GM19468 (cell line): Measurements from ENCODE around the gene ADAMTSL3.
"Not testable (repeated sequence)": the region's sequence is repeated elsewhere in the genome, so short reads cannot be mapped to it uniquely, and the experiment has no call there.

Experiments
- ATAC-seq: cut with Tn5 transposase; IDR thresholded peaks from one replicate; pipeline ENCODE4 v1.9.1; 2021; ENCODE audit warnings: mild to moderate bottlenecking, moderate library complexity, moderate number of reproducible peaks; ENCODE audit not compliant: unreplicated experiment; ENCODE audit errors: extremely low read depth

ADAMTSL3 gene

DNA sequence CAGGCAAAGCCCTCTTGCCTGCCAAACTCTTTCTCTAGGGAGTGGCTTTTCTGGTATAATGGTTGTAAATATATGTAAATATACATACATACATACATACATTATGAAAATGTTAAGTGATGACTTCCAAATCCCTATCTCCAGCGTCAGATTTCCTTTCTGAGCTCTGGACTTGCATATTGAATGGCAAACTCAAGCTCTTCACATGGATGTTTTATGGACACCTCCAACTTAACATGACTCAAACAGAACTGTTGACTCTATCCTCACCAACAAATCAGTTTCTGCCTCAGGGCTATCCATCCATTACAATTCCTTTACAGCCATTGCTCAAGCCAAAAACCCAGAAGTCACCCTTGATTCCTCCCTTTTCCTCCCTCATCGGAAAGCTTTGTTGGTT lies 45.1 kb downstream of the ADAMTSL3 start:
- ATAC-seq: no peak

DNA sequence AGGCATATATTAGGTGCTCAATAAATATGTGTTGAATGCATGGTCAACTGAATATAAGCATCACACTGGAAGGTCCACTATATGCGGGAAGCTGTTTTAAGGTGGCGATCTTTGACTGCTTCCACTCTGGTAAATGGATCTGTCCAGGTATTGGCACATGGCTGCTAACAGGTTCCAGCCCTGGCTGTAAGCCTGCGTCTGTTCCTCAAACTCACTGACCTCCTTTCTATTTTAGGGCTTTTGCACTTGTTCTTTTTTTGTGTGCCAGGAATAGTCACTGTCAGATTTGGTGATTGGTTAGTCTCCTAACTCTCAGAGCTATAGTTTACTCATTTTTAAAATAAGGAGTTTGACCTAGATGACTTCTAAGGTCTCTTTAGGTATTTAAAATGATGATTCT lies 46.2 kb downstream of the ADAMTSL3 start:
- ATAC-seq: no peak

DNA sequence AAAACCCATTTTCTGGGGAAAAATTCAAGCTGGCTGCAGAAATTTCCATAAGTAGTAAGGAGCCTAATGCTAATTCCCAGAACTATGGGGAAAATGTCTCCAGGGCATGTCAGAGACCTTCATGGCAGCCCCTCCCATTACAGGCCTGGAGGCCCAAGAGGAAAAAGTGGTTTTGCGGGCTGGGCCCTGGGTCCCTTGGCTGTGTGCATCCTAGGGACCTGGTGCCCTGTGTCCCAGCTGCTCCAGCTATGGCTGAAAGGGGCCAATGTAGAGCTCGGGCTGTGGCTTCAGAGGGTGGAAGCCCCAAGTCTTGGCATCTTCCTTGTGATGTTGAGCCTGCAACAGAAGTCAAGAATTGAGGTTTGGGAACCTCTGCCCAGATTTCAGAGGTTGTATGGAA lies 48.4 kb downstream of the ADAMTSL3 start:
- ATAC-seq: not testable (repeated sequence)

DNA sequence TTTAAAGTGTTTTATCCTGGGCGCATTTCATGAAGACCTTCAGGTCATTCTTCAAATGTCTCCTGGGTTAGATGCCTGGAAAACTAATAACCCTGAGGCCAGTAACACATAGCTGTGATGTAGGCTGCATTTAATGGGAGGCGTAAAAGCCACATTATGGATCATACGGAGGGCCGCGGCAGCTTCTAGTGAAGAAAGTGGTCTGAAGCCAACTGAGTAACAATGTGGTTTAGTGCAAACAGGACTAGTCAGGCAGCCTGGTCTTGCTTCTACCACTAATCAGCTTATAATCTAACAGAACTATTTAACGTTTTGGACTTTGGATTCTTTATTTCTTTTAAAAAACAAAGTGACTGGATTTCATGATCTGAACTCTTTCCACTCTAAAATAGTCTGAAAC lies 54.4 kb downstream of the ADAMTSL3 start:
- ATAC-seq: no peak

DNA sequence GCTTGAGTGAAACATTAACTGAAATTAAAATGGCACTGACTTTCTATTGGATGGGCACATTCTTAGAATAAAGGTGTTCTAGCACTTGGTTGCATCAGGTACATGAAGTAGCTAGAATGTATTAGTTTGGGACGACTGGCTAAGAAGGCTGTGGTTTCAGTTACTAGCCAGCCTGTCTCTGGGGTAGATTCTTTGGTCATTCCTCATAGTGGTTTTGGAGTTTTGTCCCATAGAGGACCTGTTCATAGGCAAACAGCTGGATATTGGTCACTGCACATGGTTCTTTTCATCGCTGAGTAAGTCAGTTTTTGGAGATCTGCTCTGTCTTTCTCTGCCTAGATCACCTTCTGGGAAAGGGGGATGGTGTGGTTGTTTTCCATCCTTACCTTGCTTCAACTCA lies 55.3 kb downstream of the ADAMTSL3 start:
- no peak for ATAC-seq

DNA sequence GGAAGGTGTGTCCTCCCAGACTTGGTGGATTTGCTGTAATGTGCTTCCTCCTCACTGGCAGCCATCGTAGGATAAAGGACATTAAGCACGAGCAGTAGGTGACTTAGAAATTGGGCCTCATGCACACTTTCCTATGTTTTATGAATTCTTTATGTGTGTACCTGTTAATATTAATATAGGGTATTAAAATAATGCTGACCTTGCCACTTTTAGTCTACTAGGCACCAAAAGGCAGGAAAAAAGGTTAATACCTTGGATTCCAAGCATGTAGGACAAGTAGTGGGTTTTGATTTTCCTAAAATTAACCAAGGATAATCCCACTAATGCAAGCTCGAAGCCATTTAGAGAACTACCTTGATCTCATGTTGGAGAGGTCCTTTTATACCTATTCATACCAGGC lies 55.9 kb downstream of the ADAMTSL3 start:
- no peak for ATAC-seq

DNA sequence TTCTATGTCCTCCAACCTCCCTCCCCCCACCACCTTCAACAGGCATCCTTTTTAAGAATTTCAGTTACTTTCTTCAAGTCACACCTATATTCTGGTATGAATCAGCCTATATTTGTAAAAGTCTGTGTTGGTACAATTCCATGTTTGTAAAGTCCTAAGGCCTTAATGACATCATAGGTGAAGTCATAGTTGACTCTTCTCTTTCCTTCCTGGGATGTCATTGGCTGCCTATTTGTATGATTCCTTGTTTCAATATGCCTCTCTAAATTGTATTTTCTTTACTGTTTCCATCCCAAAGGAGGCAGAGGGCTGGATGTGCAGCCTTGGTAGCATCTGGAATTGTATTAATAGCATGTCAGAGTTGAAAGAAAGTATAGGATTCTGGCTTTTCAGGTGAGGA lies 56.5 kb downstream of the ADAMTSL3 start:
- ATAC-seq: no peak

DNA sequence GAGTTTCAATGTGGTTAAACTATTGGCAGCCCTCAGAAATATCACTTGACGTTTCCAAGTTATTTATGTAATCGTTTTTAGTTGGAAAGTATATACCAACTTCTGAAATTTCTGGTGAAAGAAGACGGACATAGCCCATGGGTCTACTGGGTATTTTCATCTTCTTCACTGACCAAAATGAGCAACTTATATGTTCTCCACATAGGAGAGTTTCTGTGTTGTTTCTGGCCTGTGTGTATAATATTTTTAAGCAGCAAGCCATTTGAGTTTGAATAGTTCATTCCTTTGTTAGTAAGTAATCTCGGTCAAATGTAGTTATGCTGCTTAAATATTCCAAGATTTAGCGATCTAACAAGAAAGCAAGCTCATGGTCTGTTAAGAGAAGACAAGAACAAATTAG lies 57.3 kb downstream of the ADAMTSL3 start:
- ATAC-seq: no peak

DNA sequence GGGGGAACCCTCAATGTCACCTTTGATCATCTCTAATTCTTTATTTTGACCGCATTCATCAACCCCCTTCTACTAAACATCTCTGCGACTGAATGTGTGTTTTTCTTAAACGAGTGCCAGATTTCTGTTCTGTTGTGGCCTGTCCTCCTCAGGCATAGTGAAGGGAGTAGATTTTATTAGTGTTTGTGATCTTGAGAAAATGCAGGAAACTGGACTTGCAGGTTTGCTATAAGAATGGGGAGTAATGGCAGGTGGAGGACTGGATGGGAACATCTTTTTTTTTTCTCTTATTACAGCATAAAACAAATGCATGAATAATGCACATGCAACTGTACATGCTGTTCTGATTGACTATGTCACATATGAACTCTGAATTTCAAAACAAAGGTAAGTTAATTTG lies 59.3 kb downstream of the ADAMTSL3 start:
- ATAC-seq: no peak

DNA sequence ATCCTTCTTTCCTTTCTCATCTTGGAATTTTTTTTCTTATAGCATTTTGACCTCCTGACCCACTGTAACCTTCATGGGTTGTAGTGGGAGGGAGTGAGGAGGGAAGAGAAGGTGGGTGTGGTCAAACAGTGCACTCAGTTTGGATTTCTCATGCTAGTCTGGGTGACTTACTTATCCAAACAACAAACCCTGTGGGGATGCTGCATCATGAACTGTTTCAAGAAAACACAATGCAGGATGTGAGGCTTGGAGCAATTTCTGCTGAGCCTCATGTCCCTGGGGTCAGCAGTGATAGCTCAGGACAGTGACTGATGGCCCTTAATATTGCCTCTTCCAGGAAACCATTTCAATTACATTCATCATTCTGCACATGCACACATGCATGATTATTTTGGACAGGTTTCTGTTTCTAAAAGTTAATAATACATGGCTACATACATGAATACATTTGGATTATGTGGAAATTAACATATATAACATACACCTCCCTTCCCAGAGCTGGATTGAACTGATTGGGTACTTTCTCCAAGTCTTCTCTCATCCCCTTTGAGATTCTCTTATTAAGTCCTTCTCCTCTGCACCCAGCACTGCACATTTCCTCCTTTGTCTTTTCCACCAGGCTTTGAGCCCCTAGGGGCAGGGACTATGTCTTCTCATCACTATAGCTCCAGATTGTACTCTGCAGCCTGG lies 61.2 kb downstream of the ADAMTSL3 start:
- no peak for ATAC-seq

DNA sequence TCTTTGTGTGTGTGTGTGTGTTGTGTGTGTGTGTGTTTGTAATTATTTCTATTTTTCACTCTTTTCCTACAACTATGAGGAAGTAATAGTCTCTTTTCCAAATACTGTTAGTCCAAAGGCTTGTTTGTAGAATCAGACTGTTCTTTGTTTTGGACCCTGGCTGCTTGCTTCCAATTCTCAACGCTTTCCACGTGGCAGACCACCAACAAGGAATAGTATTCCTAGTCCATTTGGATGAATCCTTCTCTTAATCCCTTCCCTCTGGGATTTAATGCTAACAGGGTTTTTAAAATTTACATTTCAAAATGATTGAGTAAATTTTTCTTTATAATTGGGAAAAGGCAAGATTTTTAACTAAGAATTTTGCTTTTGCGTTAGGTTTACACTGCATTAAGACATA lies 62.7 kb downstream of the ADAMTSL3 start:
- ATAC-seq: no peak

DNA sequence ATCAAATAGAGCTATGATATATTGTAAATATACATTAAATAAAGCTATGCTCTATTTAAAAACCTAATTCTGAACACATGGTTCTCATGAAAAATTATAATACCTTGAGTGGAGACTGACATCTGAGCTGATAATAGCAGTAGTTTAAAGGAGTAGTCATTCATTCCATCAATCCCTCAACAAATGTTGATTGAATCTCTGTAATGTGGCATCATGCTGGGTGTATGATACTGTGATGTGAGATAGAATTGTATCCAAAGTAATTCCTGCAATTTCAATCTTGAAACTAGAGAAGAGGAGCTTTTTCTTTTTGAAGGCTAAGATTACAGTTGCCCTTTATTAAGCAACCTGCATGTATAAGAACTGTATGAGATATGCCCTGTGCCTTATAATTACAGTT lies 63.1 kb downstream of the ADAMTSL3 start:
- no peak for ATAC-seq

DNA sequence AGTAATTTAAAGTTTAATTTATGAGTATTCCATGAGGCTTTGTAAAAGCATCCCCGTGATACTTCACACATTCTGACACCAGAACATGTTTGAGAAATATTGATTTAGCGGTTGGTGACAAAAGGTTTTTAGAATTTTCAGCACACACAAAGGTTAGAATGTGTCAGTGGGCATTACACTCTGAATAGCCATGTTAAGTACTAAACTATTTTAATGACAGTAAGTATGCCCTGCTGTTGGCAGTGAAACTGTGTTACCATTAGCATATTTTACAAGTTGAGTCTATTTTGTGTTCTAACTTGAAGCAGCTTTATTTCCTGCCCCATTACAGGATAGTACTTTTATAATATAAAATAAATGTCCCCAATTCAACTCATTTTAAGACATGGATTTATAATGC lies 66.5 kb downstream of the ADAMTSL3 start:
- no peak for ATAC-seq

DNA sequence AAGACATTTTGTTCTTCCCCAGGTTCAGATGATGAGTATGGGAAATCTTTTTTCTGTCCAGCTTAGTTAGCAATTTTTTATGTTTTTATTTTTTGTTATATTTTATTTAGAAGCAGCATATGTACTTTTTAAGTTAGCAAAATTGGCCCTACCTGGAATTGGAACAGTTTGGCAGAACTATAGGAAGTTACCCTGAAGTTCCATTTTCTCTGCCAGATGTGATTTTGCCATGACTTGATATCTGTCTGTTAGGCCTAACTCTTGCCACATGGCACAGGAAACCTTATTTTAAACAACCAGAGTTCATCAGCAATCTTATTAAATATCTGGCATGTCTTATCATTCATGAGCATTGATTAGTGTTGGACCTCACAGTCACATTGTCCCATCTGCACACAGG lies 67.1 kb downstream of the ADAMTSL3 start:
- ATAC-seq: no peak

DNA sequence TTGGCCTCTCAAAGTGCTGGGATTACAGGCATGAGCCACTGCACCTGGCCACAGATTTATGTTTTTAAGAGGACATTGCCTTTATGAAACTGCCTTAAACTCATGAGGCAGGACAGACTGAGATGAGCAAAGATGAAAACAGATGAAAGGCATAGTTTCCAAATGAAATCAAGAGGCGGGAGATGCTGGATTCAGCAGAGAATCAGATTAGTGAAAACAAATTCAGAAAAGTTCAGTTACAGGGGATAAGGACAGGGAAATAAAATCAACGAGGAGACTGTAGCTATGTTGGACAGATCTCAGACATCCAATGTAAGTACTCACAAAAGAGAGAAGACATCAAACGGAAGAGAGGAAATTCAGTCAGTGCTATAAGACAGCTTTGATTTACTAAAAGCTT lies 68.1 kb downstream of the ADAMTSL3 start:
- no peak for ATAC-seq

DNA sequence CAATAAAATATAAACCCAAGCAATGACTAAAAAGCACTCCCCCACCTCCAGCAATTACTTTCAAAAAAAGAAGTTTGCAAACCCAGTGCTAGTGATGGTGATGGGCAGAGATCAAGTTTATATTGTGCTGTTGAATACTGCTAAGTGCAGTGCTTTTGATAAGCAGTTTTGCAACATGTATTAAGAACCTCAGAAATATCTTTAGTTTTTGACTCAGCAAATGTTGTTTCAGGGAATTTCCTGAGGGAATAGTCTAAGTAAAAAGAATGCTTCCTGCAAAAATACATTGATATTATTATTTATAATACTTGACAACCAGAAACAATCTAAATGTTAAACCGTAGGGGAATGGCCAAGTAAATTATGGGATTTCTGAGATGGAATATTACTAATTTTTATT lies 69.3 kb downstream of the ADAMTSL3 start:
- ATAC-seq: no peak

DNA sequence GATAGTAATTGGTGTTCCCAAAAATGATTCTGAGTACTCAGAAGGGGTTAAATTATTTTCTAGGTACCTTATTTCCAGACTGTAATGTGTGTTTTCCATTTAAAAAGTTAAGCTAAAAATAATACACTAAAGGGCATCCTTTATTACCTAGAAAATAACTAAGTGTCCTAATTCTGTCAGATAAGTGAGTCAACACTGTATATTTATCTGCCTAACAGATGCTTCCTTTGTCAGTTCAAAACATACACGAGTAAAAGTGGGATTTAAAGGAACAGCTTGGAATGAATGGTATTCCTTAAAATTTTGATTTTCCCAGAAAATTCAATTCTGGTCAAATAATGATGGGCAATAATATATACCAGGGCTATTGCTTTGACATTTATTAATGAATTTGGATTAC lies 78.3 kb downstream of the ADAMTSL3 start:
- no peak for ATAC-seq

DNA sequence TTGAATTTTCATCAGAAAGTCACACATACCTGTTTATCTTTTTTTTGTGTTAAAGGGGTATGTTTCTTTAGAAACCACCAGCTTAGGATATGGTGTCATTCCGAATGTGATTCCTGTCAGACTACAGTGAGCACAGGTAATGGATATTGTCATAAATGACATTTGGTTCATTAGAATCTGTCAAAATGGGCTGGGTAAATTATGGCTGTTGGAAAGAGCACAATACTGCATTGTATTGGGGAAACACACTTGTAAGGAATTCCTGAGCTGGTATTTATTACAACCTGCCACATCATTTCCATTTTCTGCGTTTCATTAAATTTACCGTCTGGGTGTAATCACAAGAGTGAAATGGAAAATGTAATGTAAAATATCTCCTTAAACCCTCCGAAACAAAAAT lies 78.8 kb downstream of the ADAMTSL3 start:
- ATAC-seq: no peak

DNA sequence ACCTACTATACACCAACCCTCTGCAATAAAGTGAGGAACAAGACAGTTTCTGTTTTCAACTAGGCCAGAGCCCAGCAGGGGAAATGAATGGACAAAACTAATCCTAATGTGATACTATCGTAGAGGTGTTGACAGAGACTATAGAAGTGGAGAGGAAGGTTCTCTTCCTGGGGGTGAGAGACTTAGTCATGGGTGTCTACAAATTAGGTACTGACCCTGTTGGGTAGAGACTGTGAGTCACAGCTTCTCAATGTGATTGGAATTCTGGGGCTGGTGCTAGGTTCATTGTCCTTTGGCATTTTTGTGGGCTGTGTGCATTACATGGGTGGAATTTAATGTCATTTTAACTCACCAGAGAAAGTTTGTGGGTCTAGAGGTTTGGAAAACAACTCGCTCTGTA lies 79.3 kb downstream of the ADAMTSL3 start:
- no peak for ATAC-seq

DNA sequence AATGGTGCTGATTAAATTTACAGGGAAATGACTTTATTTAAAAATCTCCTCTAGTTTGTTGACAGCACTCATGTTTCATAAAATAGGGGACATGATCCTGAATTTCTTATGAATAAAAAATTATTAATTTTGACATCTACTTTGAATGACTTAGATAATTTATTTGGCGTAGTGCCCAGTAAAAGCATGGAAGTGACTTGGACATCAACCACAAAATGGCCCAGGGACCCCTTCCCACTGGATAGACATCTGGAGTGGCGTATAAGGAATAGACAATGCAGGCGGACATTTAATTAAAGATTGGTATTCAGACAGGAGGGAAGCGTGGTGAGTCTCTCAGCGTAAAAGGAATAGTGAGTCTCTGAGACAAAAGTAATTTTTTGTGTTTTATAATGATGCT lies 79.8 kb downstream of the ADAMTSL3 start:
- no peak for ATAC-seq

DNA sequence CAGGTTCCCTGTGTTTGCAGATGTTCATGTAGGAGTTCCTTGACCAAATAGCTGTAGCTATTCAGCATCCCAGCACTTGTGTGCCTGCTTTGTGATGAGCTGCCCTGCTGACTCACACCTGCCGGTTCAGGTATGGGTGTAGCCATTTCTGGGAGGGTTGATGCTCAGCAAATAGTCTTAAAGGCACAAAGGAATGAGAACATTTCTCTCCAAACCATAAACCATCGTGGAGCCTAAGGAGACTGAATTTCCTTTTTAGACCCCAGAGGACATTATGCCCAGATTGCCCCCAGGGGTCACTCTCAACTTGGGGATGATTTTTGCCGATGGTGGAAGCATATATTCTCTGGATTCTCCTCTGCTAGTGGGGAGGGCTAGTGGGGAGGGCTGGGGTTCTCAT lies 80.6 kb downstream of the ADAMTSL3 start:
- no peak for ATAC-seq

DNA sequence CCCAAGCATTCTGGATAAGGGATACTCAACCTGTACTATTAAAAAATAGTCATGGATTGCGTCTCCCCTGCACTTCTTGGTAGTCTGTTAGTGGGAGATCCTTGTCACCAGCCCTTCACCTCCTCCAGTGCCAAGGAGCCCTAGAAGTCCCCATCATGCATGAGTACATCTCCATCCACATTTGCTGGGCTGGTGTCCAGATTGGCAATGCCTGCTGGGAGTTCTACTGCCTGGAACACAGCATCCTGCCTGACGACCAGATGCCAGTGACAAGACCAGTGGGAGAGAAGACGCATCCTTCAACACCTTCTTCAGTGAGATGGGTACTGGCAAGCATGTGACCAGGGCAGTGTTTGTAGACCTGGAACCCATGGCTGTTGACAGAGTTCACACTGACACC lies 85.7 kb downstream of the ADAMTSL3 start:
- ATAC-seq: no peak

DNA sequence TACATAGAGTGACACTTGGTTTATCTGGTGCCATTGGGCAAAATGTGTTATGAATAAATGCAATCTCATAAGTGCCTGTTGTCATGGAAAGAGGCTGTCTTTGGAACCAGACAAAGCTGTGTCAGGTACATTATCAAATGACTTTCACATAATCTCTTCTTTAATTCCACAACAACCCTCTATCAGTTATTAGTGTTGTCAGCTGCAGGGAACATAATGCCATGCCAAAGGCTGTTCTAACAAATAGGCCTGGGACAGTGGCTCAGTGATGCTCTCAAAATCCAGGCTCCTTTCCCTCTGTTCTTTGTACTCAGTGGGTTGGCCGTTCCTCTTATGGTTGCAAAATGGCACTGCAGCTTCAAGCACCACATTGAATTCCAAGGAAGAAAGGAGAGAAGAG lies 91.8 kb downstream of the ADAMTSL3 start:
- no peak for ATAC-seq
